KMS-11 (cell line): ENCODE measurements around the gene HOXB3.

ENCODE experiments used
- H2AFZ ChIP-seq: fragments of 200-600 bp; sonication (generic); 2 replicates; pipeline ENCODE4 v1.6.1; 2016; ENCODE audit warnings: antibody characterized with exemption, mixed run types, low read depth
- H3K27ac ChIP-seq: fragments of 200-600 bp; sonication (generic); 2 replicates; pipeline ENCODE4 v1.6.1; 2016; ENCODE audit warnings: mild to moderate bottlenecking, mixed run types
- H3K27me3 ChIP-seq: fragments of 200-600 bp; sonication (generic); 2 replicates; pipeline ENCODE4 v1.6.1; 2017; ENCODE audit warnings: mild to moderate bottlenecking, low read depth, mixed run types, moderate library complexity; ENCODE audit not compliant: insufficient read depth
- H3K36me3 ChIP-seq: fragments of 200-600 bp; sonication (generic); 2 replicates; pipeline ENCODE4 v1.6.1; 2017; ENCODE audit warnings: mild to moderate bottlenecking, mixed run types; ENCODE audit not compliant: insufficient read depth
- H3K4me1 ChIP-seq: fragments of 200-600 bp; sonication (generic); 2 replicates; pipeline ENCODE4 v1.6.1; 2016; ENCODE audit warnings: mild to moderate bottlenecking, low read depth, mixed run types; ENCODE audit not compliant: poor library complexity, severe bottlenecking
- H3K4me2 ChIP-seq: fragments of 200-600 bp; sonication (generic); 2 replicates; pipeline ENCODE4 v1.7.0; 2016; ENCODE audit warnings: mild to moderate bottlenecking, mixed run types
- H3K4me3 ChIP-seq: fragments of 200-600 bp; sonication (generic); IDR thresholded peaks from 2 replicates; pipeline ENCODE4 v1.6.1; 2017; ENCODE audit warnings: low read depth, low read length, mixed read lengths; ENCODE audit not compliant: insufficient read depth
- H3K79me2 ChIP-seq: fragments of 200-600 bp; sonication (generic); 2 replicates; pipeline ENCODE4 v1.6.1; 2016; ENCODE audit warnings: low read depth, mixed run types; ENCODE audit not compliant: insufficient read depth
- H3K9ac ChIP-seq: fragments of 200-600 bp; sonication (generic); 2 replicates; pipeline ENCODE4 v1.6.1; 2016; ENCODE audit warnings: mild to moderate bottlenecking, mixed run types
- H4K20me1 ChIP-seq: fragments of 200-600 bp; sonication (generic); 2 replicates; pipeline ENCODE4 v1.6.1; 2016; ENCODE audit warnings: mild to moderate bottlenecking, mixed run types; ENCODE audit not compliant: insufficient read depth
- TF ChIP-seq, protein P1 (sequence below): fragments of 200-600 bp; sonication (generic); conservative IDR thresholded peaks from 2 replicates; pipeline ENCODE4 v1.6.1; 2017; ENCODE audit warnings: low read depth, mild to moderate bottlenecking, antibody characterized with exemption, low read length, moderate library complexity, mixed read lengths

Gene HOXB3

DNA sequence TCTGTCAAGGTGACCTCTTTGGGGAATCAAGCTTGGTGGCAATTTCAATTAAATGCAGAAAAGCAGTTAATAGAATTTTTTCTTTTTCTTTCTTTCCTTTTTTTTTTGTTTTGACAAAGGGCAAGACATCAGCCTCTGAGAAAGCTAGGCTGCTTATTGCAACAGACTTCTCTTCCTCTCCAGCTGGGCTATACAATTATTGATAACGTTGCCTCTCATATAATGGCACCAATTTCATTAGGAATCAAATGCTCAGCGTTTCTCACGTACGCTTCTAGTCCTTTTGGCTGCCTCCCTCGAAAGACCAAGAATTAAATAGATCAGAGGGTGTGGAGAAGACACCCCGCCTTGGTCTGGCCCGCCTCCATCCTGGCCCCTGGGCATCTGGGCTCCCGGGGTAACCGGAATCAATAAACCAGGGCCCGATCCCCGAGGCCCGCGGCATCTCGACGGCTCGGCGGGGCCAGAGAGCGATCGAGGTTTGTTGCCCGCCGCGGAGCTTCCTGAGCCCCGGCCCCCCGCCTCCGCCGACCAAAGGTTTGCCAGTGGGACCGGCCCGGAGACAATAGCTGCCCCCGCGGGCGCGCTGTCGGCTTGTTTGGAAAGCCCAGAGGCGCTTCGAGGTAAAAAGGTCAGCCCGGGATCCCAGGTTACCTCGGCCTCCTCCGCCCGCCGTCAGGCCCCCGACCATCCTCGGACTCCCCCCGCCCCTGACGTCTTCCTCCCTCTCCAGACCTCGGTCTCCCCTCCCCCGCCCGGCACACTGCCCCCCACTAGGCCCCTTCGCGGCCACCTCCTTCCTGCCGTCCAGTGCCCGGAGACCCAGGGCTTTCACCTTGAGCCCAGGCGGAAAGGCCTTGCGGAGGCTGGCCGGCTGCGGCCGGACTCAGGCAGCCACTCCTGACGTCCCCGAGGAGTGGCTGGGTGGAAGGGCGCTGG is 63.2 kb downstream of the HOXB3 start:
- no peak overlapping the region for H3K4me2 ChIP-seq
- H3K4me3 ChIP-seq: no peak overlapping the region
- TF ChIP-seq, protein P1, sequence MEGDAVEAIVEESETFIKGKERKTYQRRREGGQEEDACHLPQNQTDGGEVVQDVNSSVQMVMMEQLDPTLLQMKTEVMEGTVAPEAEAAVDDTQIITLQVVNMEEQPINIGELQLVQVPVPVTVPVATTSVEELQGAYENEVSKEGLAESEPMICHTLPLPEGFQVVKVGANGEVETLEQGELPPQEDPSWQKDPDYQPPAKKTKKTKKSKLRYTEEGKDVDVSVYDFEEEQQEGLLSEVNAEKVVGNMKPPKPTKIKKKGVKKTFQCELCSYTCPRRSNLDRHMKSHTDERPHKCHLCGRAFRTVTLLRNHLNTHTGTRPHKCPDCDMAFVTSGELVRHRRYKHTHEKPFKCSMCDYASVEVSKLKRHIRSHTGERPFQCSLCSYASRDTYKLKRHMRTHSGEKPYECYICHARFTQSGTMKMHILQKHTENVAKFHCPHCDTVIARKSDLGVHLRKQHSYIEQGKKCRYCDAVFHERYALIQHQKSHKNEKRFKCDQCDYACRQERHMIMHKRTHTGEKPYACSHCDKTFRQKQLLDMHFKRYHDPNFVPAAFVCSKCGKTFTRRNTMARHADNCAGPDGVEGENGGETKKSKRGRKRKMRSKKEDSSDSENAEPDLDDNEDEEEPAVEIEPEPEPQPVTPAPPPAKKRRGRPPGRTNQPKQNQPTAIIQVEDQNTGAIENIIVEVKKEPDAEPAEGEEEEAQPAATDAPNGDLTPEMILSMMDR: no peak
- no peaks in the 10 kb centered on the region for H4K20me1 ChIP-seq
- no peak overlapping the region for H2AFZ ChIP-seq
- no peaks in the 10 kb centered on the region for H3K27me3 ChIP-seq
- no peaks in the 10 kb centered on the region for H3K4me1 ChIP-seq
- H3K27ac ChIP-seq: no peak overlapping the region
- no peaks in the 10 kb centered on the region for H3K79me2 ChIP-seq
- no peaks in the 10 kb centered on the region for H3K36me3 ChIP-seq
- no peak overlapping the region for H3K9ac ChIP-seq

DNA sequence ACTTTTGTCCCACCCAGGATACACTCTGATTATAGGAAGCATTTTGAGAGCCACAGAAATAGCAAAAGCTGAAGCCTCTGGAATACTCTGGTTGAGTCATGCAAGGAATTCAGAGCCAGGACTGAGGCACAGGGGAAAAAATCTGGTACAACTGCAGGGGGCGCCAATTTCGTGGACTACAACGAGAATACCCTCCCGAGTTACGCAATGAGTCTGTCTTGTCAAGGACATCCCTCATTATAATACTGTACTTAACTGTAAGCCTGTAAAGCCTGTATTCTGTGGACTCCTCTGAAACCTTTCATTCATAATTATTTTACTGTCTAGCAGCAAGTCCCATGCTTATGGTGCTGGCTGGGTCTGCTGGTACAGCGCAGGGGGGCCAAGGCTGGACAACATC is 67.0 kb downstream of the HOXB3 start:
- Histone ChIP-seq H3K9ac (no peak overlapping the region), H4K20me1 (no peaks in the 10 kb centered on the region), H3K4me2 (no peak overlapping the region), H3K79me2 (no peaks in the 10 kb centered on the region), H3K4me3 (no peak overlapping the region), H3K36me3 (no peaks in the 10 kb centered on the region), H2AFZ (no peak overlapping the region), H3K27me3 (no peaks in the 10 kb centered on the region), H3K27ac (no peak overlapping the region), H3K4me1 (no peaks in the 10 kb centered on the region)
- TF ChIP-seq, protein P1: no peak

DNA sequence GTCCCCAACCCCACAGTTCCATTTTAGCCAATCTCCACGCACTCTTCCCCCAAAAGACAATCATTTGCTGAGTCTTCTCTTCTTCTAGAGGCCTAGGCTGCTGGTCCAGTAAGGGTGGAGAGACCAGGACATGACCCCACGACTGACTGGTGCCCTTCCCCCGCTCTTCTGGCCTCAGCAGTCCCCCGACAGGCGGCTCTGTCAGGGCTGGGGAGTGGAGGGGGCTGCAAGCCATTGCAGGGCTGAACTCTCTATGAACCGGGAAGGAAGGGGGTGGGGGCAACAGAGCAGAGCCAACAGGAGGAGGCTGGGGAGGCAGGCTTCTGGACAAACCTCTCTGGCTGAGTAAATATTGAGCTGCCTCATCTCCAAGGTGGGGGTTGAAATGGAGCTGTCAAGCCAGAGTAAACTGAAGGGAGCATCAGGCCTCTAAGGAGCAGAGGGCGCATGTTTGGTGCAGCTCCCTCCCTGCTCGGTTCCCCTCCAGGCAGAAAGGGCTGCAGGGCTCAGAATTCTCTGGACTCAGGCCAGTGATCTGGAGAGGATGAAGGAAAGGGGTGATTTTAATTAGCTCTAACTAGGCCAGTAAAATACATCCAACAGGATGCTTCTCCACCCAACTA is 67.9 kb downstream of the HOXB3 start:
- Histone ChIP-seq H3K27ac (no peak overlapping the region), H3K4me1 (no peaks in the 10 kb centered on the region), H3K9ac (no peak overlapping the region), H3K27me3 (no peaks in the 10 kb centered on the region), H2AFZ (no peak overlapping the region), H3K79me2 (no peaks in the 10 kb centered on the region), H4K20me1 (no peaks in the 10 kb centered on the region), H3K4me2 (no peak overlapping the region), H3K36me3 (no peaks in the 10 kb centered on the region), H3K4me3 (no peak overlapping the region)
- TF ChIP-seq, protein P1: no peak

DNA sequence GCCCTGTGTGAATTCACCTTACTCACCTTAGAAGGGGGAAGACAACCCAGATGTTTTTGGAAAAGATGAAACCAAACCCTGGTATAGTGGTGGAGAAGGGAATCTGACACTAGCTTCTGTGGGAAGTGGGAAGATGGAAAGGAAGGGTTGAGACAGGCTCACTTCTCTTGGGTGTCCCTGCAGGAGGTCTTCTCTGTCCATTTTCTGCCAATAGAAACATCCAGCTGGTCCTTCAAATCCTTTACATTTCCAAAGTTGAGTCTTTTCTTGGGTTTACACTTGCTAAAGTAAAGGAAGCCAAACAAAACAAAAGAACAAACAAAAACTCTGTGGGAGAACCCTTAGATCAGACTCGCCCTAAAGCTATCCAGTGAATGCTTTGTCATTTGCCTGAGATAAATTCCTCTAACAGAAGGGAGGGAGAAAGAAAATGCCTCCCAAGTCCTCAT is 69.4 kb downstream of the HOXB3 start:
- H2AFZ ChIP-seq: no peak overlapping the region
- TF ChIP-seq, protein P1: no peak
- H3K27me3 ChIP-seq: no peaks in the 10 kb centered on the region; the same call in 1 of the 2 replicates
- no peaks in the 10 kb centered on the region for H3K79me2 ChIP-seq
- no peaks in the 10 kb centered on the region for H4K20me1 ChIP-seq
- no peak overlapping the region for H3K9ac ChIP-seq
- no peaks in the 10 kb centered on the region for H3K36me3 ChIP-seq
- H3K4me3 ChIP-seq: no peak overlapping the region
- no peaks in the 10 kb centered on the region for H3K4me1 ChIP-seq
- no peak overlapping the region for H3K27ac ChIP-seq
- no peak overlapping the region for H3K4me2 ChIP-seq
